Measurements from ENCODE around the gene PRPF38B.
"Not testable (repeated sequence)": the region's sequence is repeated elsewhere in the genome, so short reads cannot be mapped to it uniquely, and the experiment has no call there.

PRPF38B gene

DNA sequence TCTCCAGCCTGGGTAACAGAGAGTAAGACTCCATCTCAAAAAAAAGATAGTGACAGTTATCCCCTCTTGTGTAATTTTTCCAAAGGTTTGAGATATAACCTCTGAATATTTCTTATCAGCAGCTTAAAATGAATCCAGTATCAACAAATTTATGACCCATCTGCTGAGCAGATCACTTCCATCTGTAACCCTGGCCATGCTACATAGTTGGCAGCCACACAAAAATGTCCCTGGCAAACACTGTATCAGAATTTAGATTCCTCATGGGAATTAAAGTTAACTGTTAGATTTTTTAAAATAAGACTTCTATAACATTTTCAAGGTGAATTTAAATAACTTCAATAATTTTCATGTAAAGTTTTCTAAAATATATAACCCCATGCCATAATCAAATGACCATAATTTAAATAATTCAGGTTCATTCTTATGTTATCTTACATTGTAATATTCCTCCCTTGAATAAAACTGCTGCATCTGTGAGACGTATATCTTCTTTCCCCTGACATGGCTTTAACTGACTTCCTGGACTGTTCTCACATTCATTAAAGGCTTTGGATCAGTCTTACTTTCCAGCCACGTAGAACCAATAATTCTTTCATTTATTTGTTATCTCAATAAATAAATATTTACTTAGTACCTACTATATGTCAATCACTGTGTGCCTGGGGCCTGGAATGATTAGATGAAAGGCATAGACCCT is 5.3 kb upstream of the PRPF38B start:
- TF ChIP-seq, protein P1, sequence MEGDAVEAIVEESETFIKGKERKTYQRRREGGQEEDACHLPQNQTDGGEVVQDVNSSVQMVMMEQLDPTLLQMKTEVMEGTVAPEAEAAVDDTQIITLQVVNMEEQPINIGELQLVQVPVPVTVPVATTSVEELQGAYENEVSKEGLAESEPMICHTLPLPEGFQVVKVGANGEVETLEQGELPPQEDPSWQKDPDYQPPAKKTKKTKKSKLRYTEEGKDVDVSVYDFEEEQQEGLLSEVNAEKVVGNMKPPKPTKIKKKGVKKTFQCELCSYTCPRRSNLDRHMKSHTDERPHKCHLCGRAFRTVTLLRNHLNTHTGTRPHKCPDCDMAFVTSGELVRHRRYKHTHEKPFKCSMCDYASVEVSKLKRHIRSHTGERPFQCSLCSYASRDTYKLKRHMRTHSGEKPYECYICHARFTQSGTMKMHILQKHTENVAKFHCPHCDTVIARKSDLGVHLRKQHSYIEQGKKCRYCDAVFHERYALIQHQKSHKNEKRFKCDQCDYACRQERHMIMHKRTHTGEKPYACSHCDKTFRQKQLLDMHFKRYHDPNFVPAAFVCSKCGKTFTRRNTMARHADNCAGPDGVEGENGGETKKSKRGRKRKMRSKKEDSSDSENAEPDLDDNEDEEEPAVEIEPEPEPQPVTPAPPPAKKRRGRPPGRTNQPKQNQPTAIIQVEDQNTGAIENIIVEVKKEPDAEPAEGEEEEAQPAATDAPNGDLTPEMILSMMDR (IDR thresholded peaks at IDR 0.05; ENCODE audit: low read depth, low read length): no peak
- peak; percentile 60 for DNase-seq (ENCODE audit: extremely low read depth, low read depth)

DNA sequence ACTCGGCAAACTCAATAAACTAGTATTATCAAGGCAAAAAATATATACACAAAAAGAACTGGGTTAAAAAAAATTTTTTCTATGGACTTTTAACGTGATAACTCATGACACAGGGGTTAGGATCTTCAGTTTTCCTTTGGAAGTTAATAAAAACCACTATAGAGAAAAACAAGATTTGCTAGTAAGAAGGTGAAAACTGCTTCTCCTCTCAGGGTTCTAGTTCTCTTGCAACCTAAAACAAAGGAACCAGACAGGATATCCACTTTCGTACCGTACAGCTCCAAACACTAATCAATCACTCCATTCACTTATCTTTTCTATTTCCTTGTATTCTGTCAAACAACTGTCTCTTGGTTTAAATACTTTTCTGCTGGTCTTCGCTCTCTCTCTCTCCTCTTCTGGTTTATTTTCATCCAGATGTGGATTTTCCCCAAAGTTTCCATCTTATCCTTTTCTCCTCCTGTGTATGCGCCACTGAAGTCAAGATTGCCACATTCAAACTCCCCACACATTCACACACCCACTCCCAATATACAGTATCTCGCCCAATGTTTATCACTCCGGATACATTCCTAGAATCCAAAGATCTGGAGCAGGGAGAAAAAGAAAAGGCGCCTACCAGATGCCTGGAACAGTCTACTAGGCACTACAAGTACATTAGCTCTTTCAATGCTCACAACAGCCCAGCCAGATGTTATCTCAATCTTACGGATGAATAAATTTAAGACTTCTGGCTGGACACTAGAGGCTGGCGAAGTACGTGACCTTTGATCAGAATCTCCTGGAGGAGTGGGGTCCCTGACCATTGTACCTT is 775 bp upstream of the PRPF38B start:
- TF ChIP-seq, protein P1 (IDR thresholded peaks at IDR 0.05; ENCODE audit: low read depth, low read length): no peak
- no peak for DNase-seq (ENCODE audit: extremely low read depth, low read depth)

DNA sequence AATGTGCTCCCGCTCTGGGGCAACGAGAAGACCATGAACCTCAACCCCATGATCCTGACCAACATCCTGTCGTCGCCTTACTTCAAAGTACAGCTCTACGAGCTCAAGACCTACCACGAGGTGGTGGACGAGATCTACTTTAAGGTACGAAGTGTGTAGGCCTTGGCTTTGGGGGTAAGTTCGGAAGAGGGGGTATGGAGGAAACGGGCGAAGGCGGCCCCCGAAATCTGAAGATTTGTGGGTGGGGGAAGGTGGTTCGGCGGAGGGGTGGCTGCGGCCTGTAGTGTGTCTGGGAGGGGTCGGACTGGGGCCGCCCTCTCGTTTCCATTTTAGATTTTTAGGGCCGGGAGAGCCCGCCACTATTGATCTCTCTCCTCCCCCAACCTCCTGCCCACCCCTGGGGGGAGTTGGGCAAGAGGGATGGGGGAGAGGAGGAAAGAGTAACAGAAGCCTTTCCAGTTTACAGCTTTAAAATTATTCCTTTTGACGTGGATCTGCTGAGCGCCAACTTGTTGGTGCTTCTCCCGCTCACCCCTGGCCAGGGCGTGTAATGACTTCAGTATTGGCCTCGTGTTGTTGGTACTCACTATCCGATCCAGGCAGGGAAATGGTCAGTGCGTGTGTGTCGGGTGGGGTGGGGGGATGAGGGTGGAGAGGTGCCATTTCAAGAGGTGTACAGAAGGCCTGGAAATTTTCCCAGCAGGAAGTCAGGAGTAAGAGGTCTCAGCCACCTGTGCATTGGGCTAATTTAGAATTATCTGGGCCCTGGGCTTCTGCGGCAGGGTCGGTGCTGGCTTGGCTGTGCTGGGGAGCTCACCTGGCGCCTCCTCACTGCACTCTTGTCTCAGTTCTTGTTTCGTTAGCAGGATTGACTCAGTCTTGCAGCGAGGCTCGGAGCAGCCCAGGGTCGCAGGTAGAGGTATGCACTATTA is 880 bp downstream of the PRPF38B start:
- DNase-seq (ENCODE audit: extremely low read depth, low read depth): peak; percentile 40
- TF ChIP-seq, protein P1 (IDR thresholded peaks at IDR 0.05; ENCODE audit: low read depth, low read length): peak; percentile 33

DNA sequence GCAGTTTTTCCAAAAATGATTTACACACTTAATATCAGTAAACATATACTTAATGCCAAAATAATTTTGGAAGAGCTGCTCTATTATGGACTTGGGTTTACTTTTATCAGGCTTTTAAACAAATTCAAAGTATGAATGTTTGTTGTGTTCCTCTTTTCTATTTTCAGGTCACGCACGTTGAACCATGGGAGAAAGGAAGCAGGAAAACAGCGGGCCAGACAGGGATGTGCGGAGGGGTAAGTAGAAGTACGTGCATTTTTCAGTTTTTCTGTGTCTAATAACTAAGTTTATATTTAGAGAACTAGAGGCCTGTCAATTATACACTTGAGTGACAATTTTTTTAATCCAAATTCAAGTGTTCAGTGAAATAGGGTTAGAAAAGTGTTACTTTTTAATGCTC is 3.4 kb downstream of the PRPF38B start:
- TF ChIP-seq, protein P1 (IDR thresholded peaks at IDR 0.05; ENCODE audit: low read depth, low read length): no peak
- DNase-seq (ENCODE audit: extremely low read depth, low read depth): no peak

DNA sequence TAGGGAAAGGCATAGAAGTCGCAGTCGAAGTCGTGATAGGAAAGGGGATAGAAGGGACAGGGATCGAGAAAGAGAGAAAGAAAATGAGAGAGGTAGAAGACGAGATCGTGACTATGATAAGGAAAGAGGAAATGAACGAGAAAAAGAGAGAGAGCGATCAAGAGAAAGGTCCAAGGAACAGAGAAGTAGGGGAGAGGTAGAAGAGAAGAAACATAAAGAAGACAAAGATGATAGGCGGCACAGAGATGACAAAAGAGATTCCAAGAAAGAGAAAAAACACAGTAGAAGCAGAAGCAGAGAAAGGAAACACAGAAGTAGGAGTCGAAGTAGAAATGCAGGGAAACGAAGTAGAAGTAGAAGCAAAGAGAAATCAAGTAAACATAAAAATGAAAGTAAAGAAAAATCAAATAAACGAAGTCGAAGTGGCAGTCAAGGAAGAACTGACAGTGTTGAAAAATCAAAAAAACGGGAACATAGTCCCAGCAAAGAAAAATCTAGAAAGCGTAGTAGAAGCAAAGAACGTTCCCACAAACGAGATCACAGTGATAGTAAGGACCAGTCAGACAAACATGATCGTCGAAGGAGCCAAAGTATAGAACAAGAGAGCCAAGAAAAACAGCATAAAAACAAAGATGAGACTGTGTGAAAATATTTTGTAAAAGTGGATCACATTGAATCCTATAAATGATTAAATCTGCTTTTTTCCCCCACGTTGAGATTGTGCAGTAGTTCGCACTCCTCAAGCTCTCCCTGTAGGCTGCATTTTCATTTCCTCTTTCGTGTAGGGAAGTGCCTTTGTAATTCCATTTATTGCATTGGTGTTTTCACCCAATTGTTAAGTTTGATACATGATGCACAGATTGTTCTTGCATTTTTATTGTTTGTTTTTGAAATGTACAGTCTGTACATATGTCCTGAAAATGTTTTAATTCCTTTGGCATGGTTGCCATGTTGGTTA is 7.5 kb downstream of the PRPF38B start:
- no peak for DNase-seq (ENCODE audit: extremely low read depth, low read depth)
- TF ChIP-seq, protein P1 (IDR thresholded peaks at IDR 0.05; ENCODE audit: low read depth, low read length): no peak

DNA sequence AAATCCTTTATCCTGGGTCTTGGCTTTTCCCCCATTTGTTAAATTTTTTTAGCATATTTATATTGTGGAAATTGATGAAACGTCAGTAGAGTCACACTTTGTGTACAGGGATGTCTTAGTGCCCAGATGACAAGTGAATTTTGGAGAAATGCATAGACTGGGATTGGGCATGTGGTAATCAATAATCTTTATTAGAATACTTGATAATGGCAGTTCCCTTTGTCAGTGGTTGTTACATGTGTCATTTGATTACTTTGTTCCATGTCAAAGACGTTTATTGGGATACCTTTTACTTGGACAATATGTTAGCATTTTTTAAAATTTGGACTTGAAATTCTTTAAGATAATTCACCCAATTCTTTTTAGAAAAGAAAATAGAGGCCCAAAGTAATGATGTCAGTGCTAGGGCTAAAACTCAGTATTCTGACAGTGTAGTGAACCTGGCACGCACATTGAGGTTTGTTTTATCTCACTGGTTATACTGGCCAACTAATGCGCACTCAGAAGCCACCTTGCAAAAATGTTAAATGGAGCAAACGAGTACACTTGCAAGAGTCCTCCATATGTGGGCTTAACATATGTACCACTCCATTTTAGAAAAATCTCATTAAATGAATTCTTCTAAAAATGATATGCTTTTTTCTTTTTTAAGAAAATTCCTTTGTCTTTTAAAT is 9.2 kb downstream of the PRPF38B start:
- no peak for DNase-seq (ENCODE audit: extremely low read depth, low read depth)

DNA sequence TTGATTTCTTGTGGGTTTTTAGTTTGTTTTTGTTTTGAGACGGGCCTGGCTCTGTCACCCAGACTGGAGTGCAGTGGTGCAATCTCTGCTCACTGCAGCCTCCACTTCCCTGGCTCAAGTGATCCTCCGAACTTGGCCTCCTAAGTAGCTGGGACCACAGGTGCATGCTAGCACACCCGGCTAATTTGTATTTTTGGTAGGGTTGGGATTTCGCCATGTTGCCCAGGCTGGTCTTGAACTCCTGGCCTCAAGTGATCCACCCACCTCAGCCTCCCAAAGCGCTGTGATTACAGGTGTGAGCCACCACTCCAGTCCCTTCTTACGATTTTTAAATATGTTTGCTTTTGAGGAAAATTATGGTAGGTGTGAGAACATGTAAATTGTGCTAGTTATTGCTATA is 10.0 kb downstream of the PRPF38B start:
- not testable (repeated sequence) for DNase-seq (ENCODE audit: extremely low read depth, low read depth)

More for the DNA sequence above, 9.2 kb downstream of the PRPF38B start:
- TF ChIP-seq, protein P1 (IDR thresholded peaks at IDR 0.05; ENCODE audit: low read depth, low read length): no peak

Measured in AG09319 (cell line).